Ishikawa (cell line): ENCODE data around the gene LRTM2.

ENCODE experiments used
- CEBPB ChIP-seq: IDR thresholded peaks from 2 replicates; pipeline ENCODE4 v1.6.1; 2012
- EP300 ChIP-seq: IDR thresholded peaks from 2 replicates; pipeline ENCODE4 v1.6.1; 2012; ENCODE audit warnings: borderline replicate concordance
- NFIC ChIP-seq: IDR thresholded peaks from 2 replicates; pipeline ENCODE4 v1.6.1; 2012
- RAD21 ChIP-seq: IDR thresholded peaks from 2 replicates; pipeline ENCODE4 v1.6.1; 2012; ENCODE audit warnings: low read depth
- TAF1 ChIP-seq: IDR thresholded peaks from 2 replicates; pipeline ENCODE4 v1.6.1; 2012; ENCODE audit warnings: low read depth, mild to moderate bottlenecking
- YY1 ChIP-seq: IDR thresholded peaks from 2 replicates; pipeline ENCODE4 v1.6.1; 2012; ENCODE audit warnings: low read depth
- TF ChIP-seq, protein P1 (sequence below): IDR thresholded peaks from 2 replicates; pipeline ENCODE4 v1.6.1; 2012

DNA sequence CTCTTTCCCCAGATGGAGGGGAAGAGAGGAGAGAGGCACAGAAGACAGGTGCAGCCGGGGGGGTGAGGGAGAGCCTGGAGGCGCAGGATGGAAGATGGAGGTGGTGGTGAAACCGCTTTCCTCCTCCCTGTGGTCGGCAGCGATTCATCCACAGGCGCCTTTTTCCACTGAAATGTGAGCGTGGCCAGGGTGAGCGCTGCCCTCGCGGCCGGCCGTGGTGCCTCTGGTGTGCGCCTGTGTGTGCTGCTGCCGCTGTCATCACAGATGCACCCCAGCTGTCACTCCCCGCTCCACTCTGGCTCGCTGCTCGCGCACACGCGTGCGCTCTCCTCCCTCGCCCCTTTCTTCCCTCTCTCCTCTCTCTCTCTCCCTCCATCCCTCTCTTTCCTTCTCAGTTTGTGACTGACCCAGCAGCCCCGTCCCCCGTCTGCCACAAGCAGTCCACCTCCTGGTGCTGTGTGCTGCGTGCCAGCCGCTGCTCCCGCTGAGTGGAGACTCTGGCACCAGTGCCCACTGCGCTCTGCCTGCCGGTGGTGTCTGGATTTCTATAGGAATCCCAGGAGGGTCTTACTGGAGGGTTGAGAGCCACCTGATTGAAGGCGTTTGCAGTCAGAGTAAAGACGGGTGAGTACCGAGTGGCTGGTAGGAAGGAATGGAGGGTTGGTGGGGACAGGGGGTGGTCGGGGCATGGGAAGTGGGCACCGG is at the start of gene LRTM2:
- TF ChIP-seq CEBPB: no peak
- TF ChIP-seq TAF1: no peak
- no peak for TF ChIP-seq YY1
- TF ChIP-seq, protein P1, sequence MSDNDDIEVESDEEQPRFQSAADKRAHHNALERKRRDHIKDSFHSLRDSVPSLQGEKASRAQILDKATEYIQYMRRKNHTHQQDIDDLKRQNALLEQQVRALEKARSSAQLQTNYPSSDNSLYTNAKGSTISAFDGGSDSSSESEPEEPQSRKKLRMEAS: no peak
- no peak for TF ChIP-seq RAD21
- TF ChIP-seq NFIC: no peak
- no peak for TF ChIP-seq EP300
